GM12878 (cell line): ENCODE measurements around the gene POLR2F. TPM values are rescaled to one million over a fixed set of nuclear protein-coding genes. Genes with fewer than 3 reads are reported as not detected.

ENCODE experiments used
- ATAC-seq: fragments of 200-7000 bp; cut with Tn5 transposase; 3 replicates; pipeline ENCODE4 v1.9.1; 2020; ENCODE audit warnings: mild to moderate bottlenecking, moderate library complexity
- BruUV-seq: library from RNA; stranded (reverse); fragments of 400-500 nt; replicated peaks from 2 replicates; lab custom pipeline; 2021; lab: Mats Ljungman, UMichigan
- CTCF ChIA-PET: fragments of 300-600 bp; sonication (Branson Sonifier 250); formaldehyde crosslinking; extraction: SDS; loops from one replicate; lab custom pipeline; 2021; ENCODE audit warnings: inconsistent platforms; lab: Yijun Ruan, JAX
- POLR2A ChIA-PET: fragments of 350-600 bp; formaldehyde crosslinking; extraction: SDS; loops from one replicate; lab custom pipeline; 2021; ENCODE audit warnings: inconsistent platforms; lab: Charles Lee
- RAD21 ChIA-PET: fragments of 300-600 bp; sonication (Branson Sonifier 250); formaldehyde crosslinking; loops from one replicate; lab custom pipeline; 2023; ENCODE audit warnings: antibody characterized with exemption; ENCODE audit not compliant: unreplicated experiment; lab: Charles Lee
- SMC1A ChIA-PET: fragments of 300-600 bp; sonication (Branson Sonifier 250); formaldehyde crosslinking; loops from one replicate; lab custom pipeline; 2023; ENCODE audit not compliant: unreplicated experiment, uncharacterized antibody; lab: Charles Lee
- DNase-seq: peaks from one replicate; pipeline ENCODE4 v3.0.0-alpha.2; 2011; ENCODE audit warnings: low read depth, low spot score
- FAIRE-seq: peaks from 3 replicates; lab custom pipeline; 2011; peaks lifted over from hg19 to GRCh38; lab: Jason Lieb, UNC
- H2AFZ ChIP-seq: 2 replicates; pipeline ENCODE4 v1.6.0; 2011; ENCODE audit warnings: low read depth, low read length, control low read depth; ENCODE audit not compliant: control insufficient read depth
- H3K27ac ChIP-seq: 2 replicates; pipeline ENCODE4 v1.5.1; 2011; ENCODE audit warnings: control low read depth; ENCODE audit not compliant: control insufficient read depth, insufficient read depth
- H3K27me3 ChIP-seq, 2 experiments: replicated peaks in 1 of 2; 2 replicates each; pipeline versions ENCODE4 v1.6.0 to v1.6.1; 2011; ENCODE audit warnings: low read length in 1 of 2; ENCODE audit not compliant: control insufficient read depth in 2 of 2, insufficient read depth in 2 of 2
- H3K36me3 ChIP-seq, 2 experiments: 2 replicates each; pipeline ENCODE4 v1.5.1; 2011; ENCODE audit warnings: low read length in 1 of 2; ENCODE audit not compliant: control insufficient read depth in 2 of 2, insufficient read depth in 2 of 2
- H3K4me1 ChIP-seq: 2 replicates; pipeline ENCODE4 v1.6.1; 2011; ENCODE audit warnings: mild to moderate bottlenecking, low read length, moderate library complexity, mixed read lengths; ENCODE audit not compliant: control insufficient read depth, insufficient read depth
- H3K4me2 ChIP-seq: 2 replicates; pipeline ENCODE4 v1.6.0; 2011; ENCODE audit warnings: control low read depth; ENCODE audit not compliant: control insufficient read depth, insufficient read depth
- H3K4me3 ChIP-seq: fragments of 200-600 bp; sonication (generic); 2 replicates; pipeline ENCODE4 v1.5.1; 2016
- H3K79me2 ChIP-seq: 2 replicates; pipeline ENCODE4 v1.6.0; 2011; ENCODE audit warnings: low read length; ENCODE audit not compliant: control insufficient read depth, insufficient read depth
- H3K9ac ChIP-seq: 2 replicates; pipeline ENCODE4 v1.8.0; 2011; ENCODE audit warnings: low read length, control low read depth, mixed read lengths; ENCODE audit not compliant: control insufficient read depth, insufficient read depth
- H3K9me3 ChIP-seq: replicated peaks from 3 replicates; pipeline ENCODE4 v1.5.1; 2011; ENCODE audit warnings: mild to moderate bottlenecking, low read length; ENCODE audit not compliant: control insufficient read depth, insufficient read depth
- H4K20me1 ChIP-seq: 2 replicates; pipeline ENCODE4 v1.6.0; 2011; ENCODE audit not compliant: control insufficient read depth, insufficient read depth
- EGR1 ChIP-seq, 2 experiments: IDR thresholded peaks; 1 replicate in 1 of 2; 2 replicates in 1 of 2; pipeline ENCODE4 v1.6.1; 2011 to 2012; ENCODE audit warnings: low read depth in 2 of 2, low read length in 2 of 2, borderline replicate concordance in 1 of 2, mild to moderate bottlenecking in 1 of 2, moderate library complexity in 1 of 2
- HDGF ChIP-seq: fragments of 450-650 bp; IDR thresholded peaks from 2 replicates; pipeline ENCODE4 v1.6.1; 2016; ENCODE audit warnings: antibody characterized with exemption
- IKZF2 ChIP-seq, 2 experiments: fragments of 450-650 bp; IDR thresholded peaks; 2 replicates each; pipeline ENCODE4 v1.6.1; 2017; ENCODE audit warnings: mild to moderate bottlenecking in 2 of 2, moderate library complexity in 2 of 2
- JUND ChIP-seq: IDR thresholded peaks from 2 replicates; pipeline ENCODE4 v1.6.1; 2012; ENCODE audit warnings: low read depth, mild to moderate bottlenecking, low read length, improper control_type of control experiment, moderate library complexity
- LARP7 ChIP-seq: fragments of 450-650 bp; IDR thresholded peaks from 2 replicates; pipeline ENCODE4 v1.6.1; 2017; ENCODE audit warnings: mild to moderate bottlenecking
- NBN ChIP-seq: fragments of 450-650 bp; IDR thresholded peaks from 2 replicates; pipeline ENCODE4 v1.6.1; 2016
- POLR2AphosphoS2 ChIP-seq: IDR thresholded peaks from 2 replicates; pipeline ENCODE4 v1.6.1; 2011; ENCODE audit warnings: low read depth, mild to moderate bottlenecking, low read length, improper control_type of control experiment, moderate library complexity
- RB1 ChIP-seq: fragments of 450-650 bp; formaldehyde crosslinking; IDR thresholded peaks from 2 replicates; pipeline ENCODE4 v1.6.1; 2017; ENCODE audit warnings: mild to moderate bottlenecking, borderline replicate concordance
- SIN3A ChIP-seq: IDR thresholded peaks from 2 replicates; pipeline ENCODE4 v1.6.1; 2012; ENCODE audit warnings: low read depth, low read length, improper control_type of control experiment
- SMAD5 ChIP-seq: IDR thresholded peaks from 2 replicates; pipeline ENCODE4 v1.6.1; 2016; ENCODE audit warnings: antibody characterized with exemption, low read depth
- SUZ12 ChIP-seq: fragments of 200-600 bp; sonication (generic); IDR thresholded peaks from one replicate; pipeline ENCODE4 v1.6.1; 2018; ENCODE audit warnings: antibody characterized with exemption, mild to moderate bottlenecking; ENCODE audit not compliant: unreplicated experiment
- YBX1 ChIP-seq: fragments of 450-650 bp; IDR thresholded peaks from 2 replicates; pipeline ENCODE4 v1.6.1; 2016; ENCODE audit warnings: antibody characterized with exemption
- WGBS: methylation state at CpG from one replicate; pipeline ENCODE4 v1.1.6; 2016; ENCODE audit warnings: low lambda C conversion rate; ENCODE audit not compliant: insufficient replicate concordance, insufficient coverage; ENCODE audit errors: missing lambda C conversion rate; 5-methylcytosine and 5-hydroxymethylcytosine counted together
- in situ Hi-C: fragments of 300-500 bp; cut with MboI; formaldehyde crosslinking; loops from 9 replicates; pipeline ENCODE4 v1.14.3; 2018; ENCODE audit warnings: mixed read lengths
- intact Hi-C: fragments of 100-400 bp; cut with micrococcal nuclease; formaldehyde crosslinking; loops from one replicate; pipeline ENCODE4 v1.14.2; 2022; ENCODE audit not compliant: unreplicated experiment
- polyA plus RNA-seq, 11 experiments: library from polyadenylated mRNA; depleted of rRNA in 4 of 11; unstranded in 6 of 11; stranded (reverse) in 5 of 11; fragments of >200 nt; fragmentation: Nextera tagmentation in 4 of 11; fragmentation: Illumina TruSeq in 1 of 11; extraction: Ambion mirVana in 4 of 11; extraction: Trizol in 1 of 11; gene quantifications; 1 replicate in 1 of 11; 2 replicates in 10 of 11; pipeline versions ENCODE4 v1.2.1 to v1.2.3, GENCODE V29; 2011 to 2016; ENCODE audit warnings: inconsistent platforms in 2 of 11, missing spikeins in 2 of 11, low read depth in 1 of 11
- total RNA-seq, 4 experiments: library from RNA; depleted of rRNA in 3 of 4; stranded (reverse); fragments of >200 nt in 3 of 4; fragmentation: Illumina TruSeq in 1 of 4; extraction: Trizol in 1 of 4; gene quantifications; 2 replicates each; pipeline versions ENCODE4 v1.2.1 to v1.2.3, GENCODE V29; 2013 to 2021
- TF ChIP-seq, protein P1 (sequence below): fragments of 450-650 bp; formaldehyde crosslinking; IDR thresholded peaks from 2 replicates; pipeline ENCODE4 v1.4.0; 2022; ENCODE audit warnings: mild to moderate bottlenecking, moderate library complexity

Gene POLR2F
- total and polyA plus RNA-seq, 10 of the 15 experiments (the other 5 are each of a cell fraction or from before 2014, with no cell fraction given): 71.9 to 218 (median 100.0) TPM

DNA sequence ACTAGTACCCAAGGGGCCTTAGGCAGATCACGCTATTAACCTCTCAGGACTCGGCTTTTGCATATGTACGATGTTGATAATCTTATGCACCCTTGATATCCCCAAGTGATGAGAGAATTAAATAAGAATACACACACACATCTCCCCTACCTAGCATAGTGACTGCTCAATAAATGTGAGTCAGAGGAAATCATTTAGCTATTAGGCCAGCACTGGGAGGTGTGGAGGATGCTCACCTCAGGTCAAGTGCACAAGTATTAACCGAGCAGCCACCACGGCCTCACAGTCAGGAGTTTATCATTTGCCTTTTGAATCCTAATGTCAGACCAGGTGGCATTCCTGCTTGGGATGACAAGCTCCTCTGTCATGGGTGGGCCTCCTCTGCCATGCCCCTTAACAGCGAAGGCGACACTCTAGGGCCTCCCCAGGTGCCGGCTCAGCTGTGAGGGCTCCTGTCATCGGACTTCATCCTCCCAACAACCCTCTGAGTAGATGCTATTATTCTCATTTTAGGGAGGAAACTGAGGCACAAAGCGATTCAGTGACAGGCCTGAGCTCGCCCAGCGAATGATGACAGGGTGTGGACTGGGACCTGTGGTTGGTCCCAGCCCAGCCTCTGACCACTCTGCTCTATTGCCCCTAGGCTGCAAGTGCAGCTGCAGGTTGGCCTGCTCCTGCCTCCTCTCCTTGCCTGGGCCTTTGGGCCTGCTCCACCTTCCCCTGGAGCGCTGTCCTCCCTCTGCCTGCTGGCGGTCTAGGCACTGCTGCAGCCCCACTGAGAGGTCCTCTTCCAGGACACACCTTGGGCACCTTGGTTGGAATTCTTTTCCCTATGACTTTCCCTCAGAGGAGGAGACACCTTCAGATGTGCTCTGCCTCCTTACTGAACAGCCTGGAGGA lies 35.9 kb downstream of the POLR2F start:
- Histone ChIP-seq H3K9me3 (no peaks in the 10 kb centered on the region), H3K9ac (no peak overlapping the region), H3K79me2 (no peaks in the 10 kb centered on the region), H3K36me3 (no peaks in the 10 kb centered on the region), H3K27me3 (no peaks in the 10 kb centered on the region), H2AFZ (no peak overlapping the region), H3K4me2 (no peak overlapping the region), H4K20me1 (no peaks in the 10 kb centered on the region), H3K27ac (no peak overlapping the region), H3K4me1 (no peaks in the 10 kb centered on the region), H3K4me3 (no peak overlapping the region)
- WGBS: 56% methylated on average over 14 of the region's 14 CpGs
- in situ Hi-C loops (no loop called here), intact Hi-C loops (no loop called here)
- ChIA-PET RAD21 (no interaction called here), SMC1A (no interaction called here), POLR2A (no interaction called here), CTCF (no interaction called here)
- TF ChIP-seq SUZ12 (no peak), JUND (no peak), SIN3A (no peak), YBX1 (no peak), IKZF2 (IDR thresholded peaks at IDR 0.05) (no peak), EGR1 (IDR thresholded peaks at IDR 0.05; ENCODE audit: borderline replicate concordance in 1 of 2, low read depth in 2 of 2, low read length in 2 of 2) (no peak), POLR2AphosphoS2 (no peak), SMAD5 (no peak), LARP7 (no peak), RB1 (no peak), NBN (no peak), HDGF (no peak)
- TF ChIP-seq, protein P1, sequence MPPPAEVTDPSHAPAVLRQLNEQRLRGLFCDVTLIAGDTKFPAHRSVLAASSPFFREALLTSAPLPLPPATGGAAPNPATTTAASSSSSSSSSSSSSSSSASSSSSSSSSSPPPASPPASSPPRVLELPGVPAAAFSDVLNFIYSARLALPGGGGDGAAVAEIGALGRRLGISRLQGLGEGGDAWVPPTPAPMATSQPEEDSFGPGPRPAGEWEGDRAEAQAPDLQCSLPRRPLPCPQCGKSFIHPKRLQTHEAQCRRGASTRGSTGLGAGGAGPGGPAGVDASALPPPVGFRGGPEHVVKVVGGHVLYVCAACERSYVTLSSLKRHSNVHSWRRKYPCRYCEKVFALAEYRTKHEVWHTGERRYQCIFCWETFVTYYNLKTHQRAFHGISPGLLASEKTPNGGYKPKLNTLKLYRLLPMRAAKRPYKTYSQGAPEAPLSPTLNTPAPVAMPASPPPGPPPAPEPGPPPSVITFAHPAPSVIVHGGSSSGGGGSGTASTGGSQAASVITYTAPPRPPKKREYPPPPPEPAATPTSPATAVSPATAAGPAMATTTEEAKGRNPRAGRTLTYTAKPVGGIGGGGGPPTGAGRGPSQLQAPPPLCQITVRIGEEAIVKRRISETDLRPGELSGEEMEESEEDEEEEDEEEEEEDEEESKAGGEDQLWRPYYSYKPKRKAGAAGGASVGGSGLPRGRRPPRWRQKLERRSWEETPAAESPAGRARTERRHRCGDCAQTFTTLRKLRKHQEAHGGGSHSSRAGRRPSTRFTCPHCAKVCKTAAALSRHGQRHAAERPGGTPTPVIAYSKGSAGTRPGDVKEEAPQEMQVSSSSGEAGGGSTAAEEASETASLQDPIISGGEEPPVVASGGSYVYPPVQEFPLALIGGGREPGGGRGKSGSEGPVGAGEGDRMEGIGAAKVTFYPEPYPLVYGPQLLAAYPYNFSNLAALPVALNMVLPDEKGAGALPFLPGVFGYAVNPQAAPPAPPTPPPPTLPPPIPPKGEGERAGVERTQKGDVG: no peak
- no TSS peak for BruUV-seq
- FAIRE-seq: no peak
- ATAC-seq: no peak
- no peak for DNase-seq
